Measurements from ENCODE around the gene FTO. TPM values are rescaled to one million over a fixed set of nuclear protein-coding genes. Genes with fewer than 3 reads are reported as not detected.

FTO gene
- total RNA-seq, result 89.1 and 156 TPM in 2 replicates

DNA sequence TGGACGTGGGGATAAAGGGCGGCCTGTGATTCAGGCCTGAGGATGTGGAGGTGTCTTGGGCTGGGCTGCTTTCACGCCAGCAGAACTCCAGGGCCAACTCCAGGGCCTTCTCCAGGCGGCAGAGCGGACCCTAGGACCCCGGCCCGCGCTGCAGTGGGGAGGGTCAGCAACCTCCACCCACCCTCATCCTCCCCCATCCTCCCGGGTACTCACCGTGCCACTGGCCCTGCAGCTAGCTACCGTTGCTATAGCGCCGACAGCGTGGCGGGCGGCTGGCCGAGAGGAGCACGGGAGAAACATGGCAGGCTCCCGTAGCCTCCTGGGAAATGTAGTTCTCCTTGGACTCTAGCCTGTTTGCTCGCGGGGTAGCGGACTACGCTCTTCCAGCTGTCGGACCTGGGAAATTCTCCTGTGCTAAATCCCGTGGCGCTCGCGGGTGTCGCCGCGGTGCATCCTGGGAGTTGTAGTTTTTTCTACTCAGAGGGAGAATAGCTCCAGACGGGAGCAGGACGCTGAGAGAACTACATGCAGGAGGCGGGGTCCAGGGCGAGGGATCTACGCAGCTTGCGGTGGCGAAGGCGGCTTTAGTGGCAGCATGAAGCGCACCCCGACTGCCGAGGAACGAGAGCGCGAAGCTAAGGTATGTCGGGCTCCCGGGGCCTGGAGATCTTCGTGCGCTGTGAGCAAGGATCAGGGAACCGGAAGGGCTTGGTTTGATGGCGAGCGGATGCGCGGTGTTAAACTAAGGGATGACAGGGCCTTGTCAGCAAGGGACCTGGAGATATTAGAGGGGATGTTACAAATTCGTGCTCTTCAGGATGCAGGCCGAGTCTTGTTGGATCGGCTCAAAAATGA is at the start of gene FTO, which contains the start of gene RPGRIP1L:
FTO (plus strand) TSS at position 567 of the 855 bp plus-strand sequence.
RPGRIP1L (minus strand) TSS at position 270 of the 855 bp plus-strand sequence. CDS start 3,136 bp downstream, outside the sequence.

Small RNAs within 50 kb of the gene (small RNA-seq; reads per million reads assigned to genes)
- not detected for gene AC007347.2 (ENCODE audit: low replicate concordance)

Other genes starting within 250 kb of the FTO start
- 25.2 and 29.3 TPM in 2 replicates for gene AKTIP, start 200.9 kb upstream of the FTO start, total RNA-seq
- 6.3 and 14.7 TPM in 2 replicates for gene RPGRIP1L, start 297 bp upstream of the FTO start, total RNA-seq

Measured in placental pericyte (primary cell).